ENCODE results near the gene STAC2. TPM values are rescaled to one million over a fixed set of nuclear protein-coding genes. Genes with fewer than 3 reads are reported as not detected.

Gene STAC2
- total RNA-seq, 4 donors from 2014 or later = 0.20 to 0.30 TPM; not detected in 2

DNA sequence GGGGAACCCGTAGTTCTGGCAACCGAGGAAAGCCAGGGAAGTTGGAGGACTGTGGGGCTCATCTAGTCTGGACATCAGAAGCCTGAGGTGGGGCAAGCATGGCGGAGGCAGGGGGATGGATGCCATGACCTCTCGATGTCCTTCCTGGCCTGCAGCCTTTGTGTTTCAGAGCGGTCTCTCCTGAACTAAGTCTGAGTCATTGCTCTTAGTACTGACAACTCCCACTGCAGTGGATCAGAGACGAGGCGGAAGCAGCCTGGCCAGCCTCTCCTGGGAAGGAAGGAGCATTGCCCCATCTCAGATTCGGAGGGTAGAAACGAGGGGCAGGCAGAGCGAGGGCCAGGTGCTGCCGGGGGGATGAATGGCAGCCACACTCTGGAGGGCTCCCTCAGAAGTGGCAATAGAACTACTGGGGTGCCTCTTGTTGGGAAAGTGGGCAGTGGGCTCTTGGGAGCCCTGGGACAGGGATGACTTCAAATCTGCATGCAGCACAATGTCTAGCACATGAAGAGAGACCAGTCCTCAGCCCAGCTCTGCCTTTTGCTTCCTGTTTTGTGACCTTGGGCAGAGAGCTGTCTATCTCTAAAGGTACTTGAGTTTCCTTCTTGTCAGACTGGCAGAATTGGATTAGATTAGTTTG is 3.6 kb upstream of the STAC2 start:
- Histone ChIP-seq H3K27ac (no peak overlapping the region), H3K4me3 (no peak overlapping the region), H3K4me1 (peaks cover 0 to 43% (median 17%) of the 10 kb centered on the region in 4 donors), H3K27me3 (peaks cover 0 to 88% of the 10 kb centered on the region in 2 donors), H3K9me3 (no peaks in the 10 kb centered on the region), H3K36me3 (no peaks in the 10 kb centered on the region)
- no peak for DNase-seq (ENCODE audit: low spot score in 2 of 2)
- no peak for TF ChIP-seq EP300 (IDR thresholded peaks at IDR 0.05)
- TF ChIP-seq, protein P1, sequence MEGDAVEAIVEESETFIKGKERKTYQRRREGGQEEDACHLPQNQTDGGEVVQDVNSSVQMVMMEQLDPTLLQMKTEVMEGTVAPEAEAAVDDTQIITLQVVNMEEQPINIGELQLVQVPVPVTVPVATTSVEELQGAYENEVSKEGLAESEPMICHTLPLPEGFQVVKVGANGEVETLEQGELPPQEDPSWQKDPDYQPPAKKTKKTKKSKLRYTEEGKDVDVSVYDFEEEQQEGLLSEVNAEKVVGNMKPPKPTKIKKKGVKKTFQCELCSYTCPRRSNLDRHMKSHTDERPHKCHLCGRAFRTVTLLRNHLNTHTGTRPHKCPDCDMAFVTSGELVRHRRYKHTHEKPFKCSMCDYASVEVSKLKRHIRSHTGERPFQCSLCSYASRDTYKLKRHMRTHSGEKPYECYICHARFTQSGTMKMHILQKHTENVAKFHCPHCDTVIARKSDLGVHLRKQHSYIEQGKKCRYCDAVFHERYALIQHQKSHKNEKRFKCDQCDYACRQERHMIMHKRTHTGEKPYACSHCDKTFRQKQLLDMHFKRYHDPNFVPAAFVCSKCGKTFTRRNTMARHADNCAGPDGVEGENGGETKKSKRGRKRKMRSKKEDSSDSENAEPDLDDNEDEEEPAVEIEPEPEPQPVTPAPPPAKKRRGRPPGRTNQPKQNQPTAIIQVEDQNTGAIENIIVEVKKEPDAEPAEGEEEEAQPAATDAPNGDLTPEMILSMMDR (IDR thresholded peaks at IDR 0.05) = no peak
- no peak for TF ChIP-seq POLR2A (IDR thresholded peaks at IDR 0.05)
- 66 to 76% methylated on average over 11 of the region's 11 CpGs for WGBS, 2 donors

DNA sequence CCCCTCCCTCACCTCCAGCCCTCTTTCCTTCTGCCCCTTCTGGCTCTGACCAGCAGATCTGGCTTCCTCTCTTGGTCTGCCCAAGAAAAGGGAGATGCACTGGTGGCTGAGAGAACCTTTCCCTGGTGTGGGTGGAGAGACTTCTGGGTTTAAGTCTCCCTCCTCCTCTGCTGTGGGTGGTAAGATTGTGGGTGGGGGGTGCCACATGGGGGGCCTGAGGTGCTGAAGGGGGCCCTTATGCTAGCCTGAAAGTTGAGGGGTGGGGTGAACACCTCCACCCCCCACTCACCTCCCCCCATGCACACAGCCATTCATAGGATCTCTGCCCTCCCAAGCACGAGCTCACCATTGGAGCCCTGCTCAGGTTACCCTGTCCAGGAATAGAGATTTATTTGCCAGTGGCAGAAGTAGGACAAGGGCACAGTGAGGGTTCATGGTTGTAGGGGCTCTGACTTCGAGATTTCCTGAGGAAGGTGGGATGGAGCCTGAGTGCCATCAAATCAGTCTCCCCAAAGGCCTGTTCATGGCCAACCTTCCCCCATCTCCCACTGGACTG is 1.7 kb upstream of the STAC2 start:
- peaks cover 0 to 41% (median 17%) of the 10 kb centered on the region in 4 donors for H3K4me1 ChIP-seq
- TF ChIP-seq POLR2A (IDR thresholded peaks at IDR 0.05) = no peak
- TF ChIP-seq, protein P1 (IDR thresholded peaks at IDR 0.05) = no peak
- TF ChIP-seq EP300 (IDR thresholded peaks at IDR 0.05) = no peak
- H3K27ac ChIP-seq = no peak overlapping the region
- no peaks in the 10 kb centered on the region for H3K9me3 ChIP-seq
- peaks cover 0 to 77% of the 10 kb centered on the region in 2 donors for H3K27me3 ChIP-seq
- no peak overlapping the region for H3K4me3 ChIP-seq
- 47 to 68% methylated on average over 2 of the region's 2 CpGs for WGBS, 2 donors
- no peak for DNase-seq (ENCODE audit: low spot score in 2 of 2)
- no peaks in the 10 kb centered on the region for H3K36me3 ChIP-seq

- no peaks in the 10 kb centered on the region for H3K9me3 ChIP-seq
- H3K4me1 ChIP-seq = peaks cover 0 to 28% (median 13%) of the 10 kb centered on the region in 4 donors
- TF ChIP-seq EP300 (IDR thresholded peaks at IDR 0.05) (no peak), POLR2A (IDR thresholded peaks at IDR 0.05) (no peak)
- TF ChIP-seq, protein P1 (IDR thresholded peaks at IDR 0.05) = no peak
- H3K27ac ChIP-seq = no peak overlapping the region
- peak in 1 of 2 donors; percentile 43 for DNase-seq (ENCODE audit: low spot score in 2 of 2)
- no peaks in the 10 kb centered on the region for H3K36me3 ChIP-seq
- peak overlapping the region; percentile 6 to 51 (median 32) for H3K4me3 ChIP-seq
- 7 to 8% methylated on average over 24 of the region's 24 CpGs for WGBS, 2 donors
- peaks cover 0 to 66% of the 10 kb centered on the region in 2 donors for H3K27me3 ChIP-seq
These were observed 376 bp upstream of the STAC2 start for GRCh38 chr17:39225959-39226683.

DNA sequence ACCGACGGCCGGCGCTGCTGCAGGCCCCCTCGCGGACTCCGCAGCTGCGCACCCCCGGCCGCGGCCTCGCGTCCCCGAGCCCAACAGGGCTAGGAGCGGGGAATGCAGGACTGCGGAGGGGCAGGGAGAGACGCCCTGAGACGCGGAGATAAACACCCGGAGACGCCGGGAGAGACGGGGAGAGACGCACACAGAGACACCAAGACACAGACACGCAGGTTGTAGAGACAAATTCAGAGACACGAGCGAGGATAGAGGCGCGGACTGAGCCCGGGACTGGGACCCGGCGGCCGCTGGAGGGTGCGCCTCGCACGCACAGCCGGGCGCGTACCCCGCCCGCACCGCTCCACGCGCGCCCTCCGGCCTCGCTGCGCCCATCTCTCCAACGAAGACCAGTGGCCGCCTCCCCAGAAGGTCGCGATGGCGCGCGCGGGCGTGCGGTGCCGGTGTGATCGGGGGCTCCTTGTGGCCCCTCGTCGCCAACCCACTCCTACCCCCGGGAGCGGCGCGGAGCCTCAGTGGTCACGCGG is 902 bp downstream of the STAC2 start:
- WGBS, 2 donors = 2 to 4% methylated on average over 16 to 31 of the region's 68 CpGs
- no peak for TF ChIP-seq POLR2A (IDR thresholded peaks at IDR 0.05)
- TF ChIP-seq, protein P1 (IDR thresholded peaks at IDR 0.05) = no peak
- TF ChIP-seq EP300 (IDR thresholded peaks at IDR 0.05) = no peak
- Histone ChIP-seq H3K9me3 (no peaks in the 10 kb centered on the region), H3K4me1 (peaks cover 0 to 23% (median 13%) of the 10 kb centered on the region in 4 donors), H3K36me3 (no peaks in the 10 kb centered on the region), H3K4me3 (peak overlapping the region; percentile 6 to 51 (median 32)), H3K27me3 (peaks cover 0 to 56% of the 10 kb centered on the region in 2 donors), H3K27ac (no peak overlapping the region)
- DNase-seq (ENCODE audit: low spot score in 2 of 2) = no peak
